HG02870 (cell line): ENCODE measurements around the gene CSRP3.
"Not testable (repeated sequence)": the region's sequence is repeated elsewhere in the genome, so short reads cannot be mapped to it uniquely, and the experiment has no call there.

Experiments used
- ATAC-seq: cut with Tn5 transposase; IDR thresholded peaks from one replicate; pipeline ENCODE4 v1.9.1; 2021; ENCODE audit warnings: mild to moderate bottlenecking, moderate library complexity; ENCODE audit not compliant: unreplicated experiment

The CSRP3 gene

DNA sequence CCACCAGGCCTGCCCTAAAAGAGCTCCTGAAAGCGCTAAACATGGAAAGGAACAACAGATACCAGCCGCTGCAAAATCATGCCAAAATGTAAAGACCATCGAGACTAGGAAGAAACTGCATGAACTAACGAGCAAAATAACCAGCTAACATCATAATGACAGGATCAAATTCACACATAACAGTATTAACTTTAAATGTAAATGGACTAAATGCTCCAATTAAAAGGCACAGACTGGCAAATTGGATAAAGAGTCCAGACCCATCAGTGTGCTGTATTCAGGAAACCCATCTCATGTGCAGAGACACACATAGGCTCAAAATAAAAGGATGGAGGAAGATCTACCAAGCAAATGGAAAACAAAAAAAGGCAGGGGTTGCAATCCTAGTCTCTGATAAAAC, 64.9 kb downstream of the CSRP3 start:
- not testable (repeated sequence) for ATAC-seq

DNA sequence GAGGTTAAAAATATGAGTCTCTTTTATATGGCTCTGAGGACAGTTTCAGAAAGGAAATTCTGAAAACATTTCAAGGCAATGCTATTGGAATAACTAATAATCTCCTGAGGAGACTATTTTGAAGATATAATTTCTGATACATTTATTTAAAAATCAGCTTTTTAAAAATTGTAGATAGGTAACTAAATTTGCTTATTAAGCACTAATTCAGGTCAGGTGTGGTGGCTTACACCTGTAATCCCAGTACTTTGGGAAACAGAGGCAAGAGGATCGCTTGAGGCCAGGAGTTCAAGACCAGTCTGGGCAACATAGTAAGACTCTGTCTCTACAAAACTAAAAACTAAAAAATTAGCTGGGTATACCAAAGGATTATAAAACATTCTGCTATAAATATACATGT, 67.8 kb downstream of the CSRP3 start:
- no peak for ATAC-seq
